ENCODE measurements around the gene DDX23.

DDX23 gene

DNA sequence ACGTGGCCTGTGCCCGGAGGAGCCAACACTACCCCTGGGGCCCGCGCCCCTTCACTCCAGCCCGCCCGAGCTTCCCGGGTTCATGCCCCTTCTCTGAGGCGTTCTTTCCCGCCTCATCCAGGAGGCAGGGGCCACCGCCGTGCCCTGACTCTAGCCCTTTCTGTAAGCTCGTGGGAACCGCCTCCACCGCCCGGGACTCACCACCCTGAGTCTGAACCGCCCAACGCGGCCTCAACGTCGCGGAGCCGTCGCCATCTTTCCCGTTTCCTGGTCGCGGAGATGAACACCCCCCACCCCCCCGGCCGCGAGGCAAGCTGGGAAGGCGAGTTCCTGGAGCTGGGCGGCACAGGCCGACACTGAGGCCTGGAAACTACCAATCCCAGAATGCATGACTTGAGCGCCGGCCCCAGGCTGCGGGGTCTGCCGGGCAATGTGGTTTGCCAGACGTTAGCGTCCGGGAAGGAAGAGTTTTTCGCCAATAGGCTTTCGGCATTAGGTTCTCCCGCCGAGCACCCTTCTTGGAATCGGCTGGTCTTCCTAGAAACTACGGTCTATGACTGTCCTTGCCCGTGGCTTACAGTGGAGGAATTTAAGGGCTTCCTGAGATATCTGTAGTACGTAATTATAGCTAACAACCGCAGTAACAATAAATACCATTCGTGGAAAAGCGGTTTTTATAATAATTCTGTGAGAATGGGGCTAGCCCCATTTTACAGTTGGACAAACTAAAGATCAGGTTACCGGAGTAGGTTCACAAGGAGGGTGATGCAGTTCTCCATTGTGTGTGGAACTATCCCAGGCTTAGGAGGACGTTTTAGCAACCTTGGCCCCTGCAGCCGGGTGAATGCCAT is at the start of gene DDX23:
Gene DDX23, minus strand, starts transcription at position 281 of the 851 bp plus-strand sequence. CDS start 6,381 bp downstream, outside the sequence.
- TF ChIP-seq CTCF (IDR thresholded peaks at IDR 0.05; ENCODE audit: insufficient read depth, low read depth, low read length, missing control alignments), result no peak
- peak within 1 kb of the TSS; percentile 80 for H3K4me3 ChIP-seq (ENCODE audit: low read depth, low read length)
- peak; percentile 98 for DNase-seq (ENCODE audit: low read depth)

DNA sequence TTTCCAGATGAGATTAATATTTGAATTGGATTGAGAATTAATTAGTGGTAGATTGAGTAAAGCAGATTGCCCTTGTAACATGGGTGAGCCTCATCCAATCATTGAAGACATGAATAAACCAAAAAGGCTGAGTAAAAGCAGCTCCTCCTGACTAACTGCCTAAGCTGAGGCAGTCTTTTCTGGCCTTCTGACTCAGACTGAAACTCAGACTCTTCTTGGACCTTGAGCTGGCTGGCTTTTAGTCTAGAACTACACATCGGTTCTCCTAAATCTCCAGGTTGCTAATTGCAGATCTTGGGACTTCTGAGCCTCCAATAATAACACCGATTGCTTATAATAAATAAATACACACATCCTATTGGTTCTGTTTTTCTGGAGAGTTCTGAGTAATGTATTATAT is 49.3 kb upstream of the DDX23 start:
- no peak for TF ChIP-seq CTCF (IDR thresholded peaks at IDR 0.05; ENCODE audit: insufficient read depth, low read depth, low read length, missing control alignments)
- H3K4me3 ChIP-seq (ENCODE audit: low read depth, low read length), result no peak overlapping the region
- DNase-seq (ENCODE audit: low read depth), result peak; percentile 64

DNA sequence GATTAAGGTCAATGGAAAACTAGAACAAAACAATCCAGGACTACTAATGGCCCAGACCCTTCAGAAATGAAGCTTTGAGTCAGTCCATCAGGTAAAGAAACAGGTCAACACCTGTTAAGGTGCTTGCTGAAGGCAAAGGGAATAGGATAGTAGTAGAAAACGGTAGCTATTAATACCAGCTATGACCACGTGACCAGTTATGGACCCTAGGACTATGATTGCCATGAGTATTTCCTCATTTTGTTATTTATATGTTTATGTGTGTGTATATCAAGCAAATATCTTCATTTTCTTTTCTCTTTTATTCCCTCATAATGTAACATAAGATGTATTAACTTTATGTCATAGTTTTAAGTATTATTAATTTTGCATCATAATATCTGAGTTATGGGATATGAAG is 47.7 kb upstream of the DDX23 start:
- TF ChIP-seq CTCF (IDR thresholded peaks at IDR 0.05; ENCODE audit: insufficient read depth, low read depth, low read length, missing control alignments), result no peak
- H3K4me3 ChIP-seq (ENCODE audit: low read depth, low read length), result no peak overlapping the region
- no peak for DNase-seq (ENCODE audit: low read depth)

- DNase-seq (ENCODE audit: low read depth), result no peak
- H3K4me3 ChIP-seq (ENCODE audit: low read depth, low read length), result no peak overlapping the region
- TF ChIP-seq CTCF (IDR thresholded peaks at IDR 0.05; ENCODE audit: insufficient read depth, low read depth, low read length, missing control alignments), result no peak
Observed at GRCh38 chr12:48894271-48894670, 42.3 kb upstream of the DDX23 start.

GRCh38 chr12:48890657-48891418 is 38.9 kb upstream of the DDX23 start:
- TF ChIP-seq CTCF (IDR thresholded peaks at IDR 0.05; ENCODE audit: insufficient read depth, low read depth, low read length, missing control alignments), result peak; percentile 89
- DNase-seq (ENCODE audit: low read depth), result peak; percentile 67
- H3K4me3 ChIP-seq (ENCODE audit: low read depth, low read length), result no peak overlapping the region

DNA sequence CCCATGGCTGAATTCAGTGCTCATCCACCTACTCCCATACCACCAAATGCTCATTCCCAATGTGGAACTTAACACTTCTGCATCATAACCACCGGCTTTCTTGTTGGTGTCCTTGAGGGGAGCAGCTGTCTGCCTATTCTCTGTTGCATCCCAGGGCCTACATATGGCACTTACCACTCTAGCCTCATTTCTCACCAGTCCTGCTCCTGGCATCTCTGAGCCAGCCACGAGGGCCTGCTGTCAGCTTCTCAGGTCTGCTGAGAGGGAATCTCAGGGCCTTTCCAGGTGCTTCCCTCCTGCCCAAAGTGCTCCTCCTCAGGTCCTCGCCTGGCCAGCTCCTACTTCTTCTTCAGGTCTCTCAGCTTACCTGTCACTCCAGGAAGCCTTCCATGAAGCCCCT is 37.7 kb upstream of the DDX23 start:
- DNase-seq (ENCODE audit: low read depth), result no peak
- no peak for TF ChIP-seq CTCF (IDR thresholded peaks at IDR 0.05; ENCODE audit: insufficient read depth, low read depth, low read length, missing control alignments)
- no peak overlapping the region for H3K4me3 ChIP-seq (ENCODE audit: low read depth, low read length)

All from GM12865 (cell line).